ENCODE results near the gene MTSS2. TPM values are rescaled to one million over a fixed set of nuclear protein-coding genes. Genes with fewer than 3 reads are reported as not detected.

The MTSS2 gene
- total and polyA plus RNA-seq, 2 of the 8 experiments (the other 6 are each of a cell fraction or from before 2014, with no cell fraction given), result 23.3 to 36.7 TPM

GRCh38 chr16:70681382-70682238, 4.2 kb downstream of the MTSS2 start (continued):
- TF ChIP-seq CHD7 (IDR thresholded peaks at IDR 0.05; ENCODE audit: insufficient replicate concordance, low read length) (no peak), BACH1 (IDR thresholded peaks at IDR 0.05; ENCODE audit: low read length) (no peak), USF2 (IDR thresholded peaks at IDR 0.05; ENCODE audit: low read length) (no peak), JUN (IDR thresholded peaks at IDR 0.05; ENCODE audit: low read depth, low read length) (no peak), GTF2F1 (IDR thresholded peaks at IDR 0.05; ENCODE audit: borderline replicate concordance, low read depth, low read length) (no peak), CTBP2 (IDR thresholded peaks at IDR 0.05; ENCODE audit: borderline replicate concordance, insufficient read depth, insufficient read length, low read length) (no peak), MAX (IDR thresholded peaks at IDR 0.05) (no peak), PHF8 (conservative IDR thresholded peaks at IDR 0.05; ENCODE audit: low read depth, low read length) (no peak)

All from H1 (cell line).